ENCODE results near the gene PHLDA3.

PHLDA3 gene

GRCh38 chr1:201489643-201490261, 20.8 kb upstream of the PHLDA3 start:
- TF ChIP-seq, protein P1, sequence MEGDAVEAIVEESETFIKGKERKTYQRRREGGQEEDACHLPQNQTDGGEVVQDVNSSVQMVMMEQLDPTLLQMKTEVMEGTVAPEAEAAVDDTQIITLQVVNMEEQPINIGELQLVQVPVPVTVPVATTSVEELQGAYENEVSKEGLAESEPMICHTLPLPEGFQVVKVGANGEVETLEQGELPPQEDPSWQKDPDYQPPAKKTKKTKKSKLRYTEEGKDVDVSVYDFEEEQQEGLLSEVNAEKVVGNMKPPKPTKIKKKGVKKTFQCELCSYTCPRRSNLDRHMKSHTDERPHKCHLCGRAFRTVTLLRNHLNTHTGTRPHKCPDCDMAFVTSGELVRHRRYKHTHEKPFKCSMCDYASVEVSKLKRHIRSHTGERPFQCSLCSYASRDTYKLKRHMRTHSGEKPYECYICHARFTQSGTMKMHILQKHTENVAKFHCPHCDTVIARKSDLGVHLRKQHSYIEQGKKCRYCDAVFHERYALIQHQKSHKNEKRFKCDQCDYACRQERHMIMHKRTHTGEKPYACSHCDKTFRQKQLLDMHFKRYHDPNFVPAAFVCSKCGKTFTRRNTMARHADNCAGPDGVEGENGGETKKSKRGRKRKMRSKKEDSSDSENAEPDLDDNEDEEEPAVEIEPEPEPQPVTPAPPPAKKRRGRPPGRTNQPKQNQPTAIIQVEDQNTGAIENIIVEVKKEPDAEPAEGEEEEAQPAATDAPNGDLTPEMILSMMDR (IDR thresholded peaks at IDR 0.05) = no peak
- no peak for TF ChIP-seq ZFX (IDR thresholded peaks at IDR 0.05; ENCODE audit: borderline replicate concordance)
- H3K27ac ChIP-seq = no peak overlapping the region

- no peak overlapping the region for H3K27ac ChIP-seq
- TF ChIP-seq, protein P1 (IDR thresholded peaks at IDR 0.05) = no peak
- no peak for TF ChIP-seq ZFX (IDR thresholded peaks at IDR 0.05; ENCODE audit: borderline replicate concordance)
Observed at GRCh38 chr1:201488830-201489589, 20.0 kb upstream of the PHLDA3 start.

- TF ChIP-seq, protein P1 (IDR thresholded peaks at IDR 0.05) = no peak
- no peak for TF ChIP-seq ZFX (IDR thresholded peaks at IDR 0.05; ENCODE audit: borderline replicate concordance)
- no peak overlapping the region for H3K27ac ChIP-seq
Observed at GRCh38 chr1:201487742-201488141, 18.8 kb upstream of the PHLDA3 start.

DNA sequence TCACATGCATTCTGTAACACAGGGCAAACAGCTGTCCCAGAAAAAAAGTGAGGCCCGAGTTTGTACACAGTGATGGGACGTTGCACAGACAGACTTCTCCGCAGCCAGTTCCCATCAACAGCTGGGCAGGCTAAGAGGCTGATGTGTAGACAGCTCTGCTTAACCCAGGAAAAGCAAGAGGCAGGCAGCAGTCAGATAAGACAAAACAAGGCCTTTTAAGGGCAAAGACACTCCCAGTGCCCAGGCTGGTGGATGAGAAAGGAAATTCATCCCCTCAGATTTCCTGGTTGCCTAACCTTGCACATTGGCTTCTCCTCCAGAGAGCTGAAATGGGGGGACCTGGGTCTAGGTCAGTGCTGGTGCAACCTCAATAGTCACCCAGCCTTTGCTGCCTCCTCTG, 17.2 kb upstream of the PHLDA3 start:
- TF ChIP-seq, protein P1 (IDR thresholded peaks at IDR 0.05) = no peak
- TF ChIP-seq ZFX (IDR thresholded peaks at IDR 0.05; ENCODE audit: borderline replicate concordance) = no peak
- H3K27ac ChIP-seq = no peak overlapping the region

- no peak for TF ChIP-seq ZFX (IDR thresholded peaks at IDR 0.05; ENCODE audit: borderline replicate concordance)
- TF ChIP-seq, protein P1 (IDR thresholded peaks at IDR 0.05) = no peak
- H3K27ac ChIP-seq = no peak overlapping the region
Observed at GRCh38 chr1:201485184-201485774, 16.3 kb upstream of the PHLDA3 start.

DNA sequence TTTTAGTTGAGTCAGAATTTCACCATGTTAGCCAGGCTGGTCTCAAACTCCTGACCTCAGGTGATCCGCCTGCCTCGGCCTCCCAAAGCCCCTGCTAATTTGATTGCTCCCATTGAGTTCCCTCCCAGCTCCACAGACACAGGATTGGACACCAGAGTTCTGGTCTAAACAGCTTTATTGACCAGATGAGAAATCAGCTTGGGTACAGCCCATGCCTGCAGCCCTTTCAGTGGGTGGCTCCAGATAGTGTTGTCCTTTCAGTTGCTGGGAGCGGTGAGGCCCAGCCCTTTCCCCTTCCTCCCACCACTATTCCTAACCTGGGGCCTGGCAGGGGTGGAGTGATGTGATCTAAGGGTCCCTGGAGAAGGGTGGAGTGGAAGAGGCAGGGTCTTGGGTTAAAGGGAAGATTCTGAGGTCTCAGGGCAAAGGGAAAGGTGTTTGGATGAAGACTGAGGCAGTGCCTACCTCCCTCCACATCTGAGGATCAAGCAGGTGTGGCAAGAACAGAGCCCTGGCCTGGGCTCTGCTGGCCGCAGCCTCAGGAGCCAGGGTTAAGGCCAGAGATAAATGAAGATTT, 14.5 kb upstream of the PHLDA3 start:
- TF ChIP-seq, protein P1 (IDR thresholded peaks at IDR 0.05) = no peak
- TF ChIP-seq ZFX (IDR thresholded peaks at IDR 0.05; ENCODE audit: borderline replicate concordance) = no peak
- 0 out of 2 replicates have a peak overlapping the region, but pooled peaks have one; percentile 3 for H3K27ac ChIP-seq
